ENCODE data around the gene RAPGEF6. TPM values are rescaled to one million over a fixed set of nuclear protein-coding genes. Genes with fewer than 3 reads are reported as not detected.
A peak's percentile ranks its signal among the peaks of the same experiment; 100 is the strongest.

The RAPGEF6 gene
- total RNA-seq, 1 donor from 2014 or later, result 29.1 TPM

- no peak for TF ChIP-seq CTCF (IDR thresholded peaks at IDR 0.05; ENCODE audit: unreplicated experiment)
- Mint-ChIP-seq H3K4me1 (ENCODE audit: low read depth) (no peaks in the 10 kb centered on the region), H3K9me3 (ENCODE audit: low read depth) (no peaks in the 10 kb centered on the region), H3K27me3 (no peaks in the 10 kb centered on the region), H3K36me3 (ENCODE audit: insufficient read depth) (peaks cover 5% of the 10 kb centered on the region), H3K4me3 (ENCODE audit: low read depth) (no peak overlapping the region), H3K27ac (no peak overlapping the region)
- DNase-seq (ENCODE audit: low spot score, unreplicated experiment), result no peak
Observed at GRCh38 chr5:131416729-131417128, 218.3 kb downstream of the RAPGEF6 start.

DNA sequence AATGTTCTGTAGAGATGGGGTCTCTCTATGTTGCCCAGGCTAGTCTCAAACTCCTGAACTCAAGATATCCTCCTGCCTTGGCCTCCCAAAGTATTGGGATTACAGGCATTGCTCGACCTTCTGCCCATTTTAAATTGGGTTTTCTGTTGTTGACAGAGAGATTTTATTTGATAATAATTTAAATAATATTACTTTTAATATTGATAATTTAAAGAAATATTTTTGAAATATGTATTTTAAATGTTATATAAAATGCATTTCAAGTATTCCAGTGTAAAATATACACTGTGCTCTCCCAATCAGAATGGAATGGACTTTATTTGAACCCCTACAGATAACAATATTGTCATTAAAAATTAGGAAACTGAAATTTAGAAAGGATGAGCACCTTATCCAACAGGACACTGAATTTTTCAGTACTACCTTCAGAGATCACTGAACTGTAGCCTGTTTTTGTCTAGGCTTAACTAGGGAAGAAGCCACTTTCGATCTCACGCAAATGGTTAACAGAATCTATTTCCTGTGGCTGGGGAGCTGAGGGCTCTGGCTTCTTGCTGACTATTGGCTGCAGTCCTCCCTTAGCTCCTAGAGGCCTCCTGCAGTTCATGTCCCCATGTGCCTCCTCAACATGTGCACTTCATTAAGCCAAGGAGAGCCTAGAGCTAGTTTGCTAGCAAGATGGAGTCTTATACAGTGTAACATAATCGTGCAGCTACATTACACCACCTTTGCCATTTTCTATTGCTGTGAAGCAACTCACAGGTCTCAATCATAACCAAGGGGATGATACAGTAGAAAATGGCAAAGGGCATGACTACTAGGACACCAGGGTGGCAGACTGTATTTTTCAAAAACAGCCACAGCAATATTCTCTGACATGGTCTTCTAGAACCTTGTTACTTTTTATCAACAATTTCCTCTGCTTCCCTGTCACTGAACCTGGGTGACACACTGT lies 221.1 kb downstream of the RAPGEF6 start:
- Mint-ChIP-seq H3K27me3 (no peaks in the 10 kb centered on the region), H3K9me3 (ENCODE audit: low read depth) (peaks cover 10% of the 10 kb centered on the region), H3K27ac (no peak overlapping the region), H3K4me1 (ENCODE audit: low read depth) (no peaks in the 10 kb centered on the region), H3K4me3 (ENCODE audit: low read depth) (no peak overlapping the region), H3K36me3 (ENCODE audit: insufficient read depth) (peaks cover 18% of the 10 kb centered on the region)
- no peak for DNase-seq (ENCODE audit: low spot score, unreplicated experiment)
- no peak for TF ChIP-seq CTCF (IDR thresholded peaks at IDR 0.05; ENCODE audit: unreplicated experiment)

DNA sequence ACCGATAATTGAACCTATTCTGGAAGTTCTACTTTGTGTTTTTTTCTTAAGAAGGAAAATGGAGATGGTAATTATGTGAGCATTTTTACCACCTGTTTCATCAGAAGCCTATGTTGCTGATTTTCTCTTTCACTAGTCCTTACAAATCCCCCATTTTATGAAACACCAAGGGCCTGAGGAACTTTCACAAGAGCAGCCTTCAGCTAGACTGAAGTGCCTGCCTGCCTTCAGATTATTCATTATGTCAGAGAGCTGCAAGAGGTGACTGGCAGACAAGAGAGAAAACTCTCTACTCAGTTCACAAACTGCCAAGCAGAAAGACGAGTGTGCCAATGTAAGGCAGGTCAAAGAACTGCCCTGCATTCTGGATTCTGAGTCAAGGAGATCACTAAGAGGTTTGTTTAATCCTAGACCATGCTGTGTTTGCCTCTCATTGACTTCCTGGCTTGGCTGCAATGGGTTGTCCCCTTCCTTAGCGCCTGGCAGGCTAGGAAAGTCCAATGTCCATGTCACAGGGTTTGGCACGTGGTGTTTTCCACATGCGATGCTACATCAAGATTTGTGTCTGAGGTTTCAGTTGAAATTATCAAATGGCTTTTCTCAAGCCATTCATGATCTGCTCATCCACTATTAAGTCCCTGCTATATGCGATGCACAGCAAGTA lies 227.9 kb downstream of the RAPGEF6 start:
- no peak for DNase-seq (ENCODE audit: low spot score, unreplicated experiment)
- peaks cover 43% of the 10 kb centered on the region for H3K36me3 Mint-ChIP-seq (ENCODE audit: insufficient read depth)
- H3K4me3 Mint-ChIP-seq (ENCODE audit: low read depth), result no peak overlapping the region
- TF ChIP-seq CTCF (IDR thresholded peaks at IDR 0.05; ENCODE audit: unreplicated experiment), result no peak
- H3K9me3 Mint-ChIP-seq (ENCODE audit: low read depth), result peaks cover 21% of the 10 kb centered on the region
- H3K4me1 Mint-ChIP-seq (ENCODE audit: low read depth), result no peaks in the 10 kb centered on the region
- H3K27me3 Mint-ChIP-seq, result no peaks in the 10 kb centered on the region
- H3K27ac Mint-ChIP-seq, result no peak overlapping the region

GRCh38 chr5:131406076-131406475 lies 229.0 kb downstream of the RAPGEF6 start:
- H3K27ac Mint-ChIP-seq, result peak overlapping the region; percentile 82
- peaks cover 46% of the 10 kb centered on the region for H3K36me3 Mint-ChIP-seq (ENCODE audit: insufficient read depth)
- peaks cover 21% of the 10 kb centered on the region for H3K9me3 Mint-ChIP-seq (ENCODE audit: low read depth)
- DNase-seq (ENCODE audit: low spot score, unreplicated experiment), result no peak
- no peaks in the 10 kb centered on the region for H3K4me1 Mint-ChIP-seq (ENCODE audit: low read depth)
- H3K4me3 Mint-ChIP-seq (ENCODE audit: low read depth), result no peak overlapping the region
- no peaks in the 10 kb centered on the region for H3K27me3 Mint-ChIP-seq
- TF ChIP-seq CTCF (IDR thresholded peaks at IDR 0.05; ENCODE audit: unreplicated experiment), result no peak

DNA sequence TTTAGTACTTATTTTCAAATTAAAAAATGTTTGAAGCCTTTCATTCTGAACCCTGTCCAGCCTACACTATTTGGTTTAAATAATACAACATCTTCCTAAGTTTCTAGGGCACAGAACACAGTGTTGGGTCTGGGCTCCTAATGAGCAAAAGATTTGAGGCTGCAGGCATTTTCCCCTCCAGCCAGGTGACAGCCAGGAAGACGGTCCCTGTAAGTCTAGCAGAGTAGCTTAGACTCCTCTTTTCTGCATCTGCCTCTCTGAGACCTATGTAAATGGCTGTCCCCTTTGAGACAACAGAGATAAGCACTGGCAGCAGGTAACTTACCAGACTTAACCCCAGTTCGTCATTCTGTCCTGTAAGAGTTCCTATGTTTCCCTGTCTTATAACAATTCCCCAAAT lies 229.4 kb downstream of the RAPGEF6 start:
- no peak for TF ChIP-seq CTCF (IDR thresholded peaks at IDR 0.05; ENCODE audit: unreplicated experiment)
- Mint-ChIP-seq H3K27ac (peak overlapping the region; percentile 82), H3K36me3 (ENCODE audit: insufficient read depth) (peaks cover 47% of the 10 kb centered on the region), H3K27me3 (no peaks in the 10 kb centered on the region), H3K9me3 (ENCODE audit: low read depth) (peaks cover 22% of the 10 kb centered on the region), H3K4me1 (ENCODE audit: low read depth) (no peaks in the 10 kb centered on the region), H3K4me3 (ENCODE audit: low read depth) (no peak overlapping the region)
- DNase-seq (ENCODE audit: low spot score, unreplicated experiment), result no peak
